Ishikawa (cell line): Measurements from ENCODE around the gene CASP2.

Source experiments
- CEBPB ChIP-seq: IDR thresholded peaks from 2 replicates; pipeline ENCODE4 v1.6.1; 2012
- EP300 ChIP-seq: IDR thresholded peaks from 2 replicates; pipeline ENCODE4 v1.6.1; 2012; ENCODE audit warnings: borderline replicate concordance
- NFIC ChIP-seq: IDR thresholded peaks from 2 replicates; pipeline ENCODE4 v1.6.1; 2012
- RAD21 ChIP-seq: IDR thresholded peaks from 2 replicates; pipeline ENCODE4 v1.6.1; 2012; ENCODE audit warnings: low read depth
- TAF1 ChIP-seq: IDR thresholded peaks from 2 replicates; pipeline ENCODE4 v1.6.1; 2012; ENCODE audit warnings: low read depth, mild to moderate bottlenecking
- TCF12 ChIP-seq: IDR thresholded peaks from 2 replicates; pipeline ENCODE4 v1.6.1; 2012; ENCODE audit warnings: low read depth

DNA sequence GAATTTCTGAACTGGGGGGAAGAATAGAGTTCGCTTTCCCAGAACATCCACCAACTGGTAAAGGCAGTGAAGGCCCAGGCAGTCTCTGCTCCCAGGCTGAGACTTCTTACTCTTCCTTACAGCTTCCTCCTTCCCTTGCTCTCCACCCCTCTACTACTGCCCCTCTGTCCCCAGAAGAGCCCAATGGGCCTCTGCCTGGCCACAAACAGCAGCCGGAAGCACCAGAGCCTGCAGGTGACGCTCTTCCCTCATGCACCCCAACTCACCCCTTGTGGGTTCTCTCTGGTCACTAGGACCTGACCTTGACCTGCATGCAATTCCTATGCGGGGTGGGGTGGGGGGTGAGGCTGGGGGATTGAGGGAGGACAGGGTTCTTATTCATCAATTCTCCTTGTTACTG lies 57.9 kb downstream of the CASP2 start:
- no peak for TF ChIP-seq TAF1
- no peak for TF ChIP-seq CEBPB
- 0 out of 2 replicates have a peak, but pooled peaks have one; percentile 1 for TF ChIP-seq RAD21
- no peak for TF ChIP-seq TCF12
- TF ChIP-seq NFIC: no peak
- no peak for TF ChIP-seq EP300
